GM19328 (cell line): ENCODE measurements around the gene SLC29A3.
"Not testable (repeated sequence)": the region's sequence is repeated elsewhere in the genome, so short reads cannot be mapped to it uniquely, and the experiment has no call there.

ENCODE experiments used
- ATAC-seq: cut with Tn5 transposase; IDR thresholded peaks from one replicate; pipeline ENCODE4 v1.9.1; 2021; ENCODE audit warnings: mild to moderate bottlenecking, moderate library complexity; ENCODE audit not compliant: unreplicated experiment

SLC29A3 gene

DNA sequence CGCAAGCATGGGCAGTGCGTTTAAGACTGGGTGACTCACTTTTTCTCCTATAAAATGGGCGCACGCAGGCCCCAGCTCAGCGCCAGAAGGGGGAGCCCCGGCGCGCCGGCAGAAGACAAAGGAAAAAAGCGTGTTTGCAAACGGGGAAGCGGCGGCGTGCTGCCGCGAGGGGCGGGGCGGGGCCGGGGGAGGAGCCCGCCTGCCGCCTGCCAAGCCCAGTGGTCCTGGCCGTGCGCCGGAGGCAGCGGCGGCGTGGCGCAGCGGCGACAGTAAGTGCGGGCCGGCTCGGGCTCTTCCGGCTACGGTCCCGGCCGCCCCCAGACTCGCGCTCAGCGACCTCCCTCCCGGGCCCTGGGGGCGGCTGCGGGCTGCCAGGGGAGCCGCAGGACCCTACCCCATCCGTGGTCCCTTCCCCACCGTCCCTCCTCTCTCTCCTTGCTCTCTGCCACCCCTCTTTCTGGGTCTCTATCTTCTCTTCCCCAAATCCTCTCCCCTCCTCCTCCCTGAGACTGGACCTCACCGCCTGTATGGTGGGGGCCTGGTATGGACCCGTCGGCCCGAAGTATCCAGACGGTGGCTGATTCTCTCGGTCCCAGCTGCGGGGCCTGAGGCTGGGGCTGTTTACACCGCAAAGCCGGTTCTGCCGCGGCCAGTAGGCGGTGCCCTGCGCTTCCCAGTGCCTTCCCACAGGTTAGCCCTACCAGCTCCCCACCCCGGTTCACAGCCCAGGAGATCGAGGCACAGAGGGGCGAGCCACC, at the start of gene SLC29A3:
Gene SLC29A3 (plus strand): TSS at position 218 of the 758 bp plus-strand sequence. CDS start 51 bp downstream, at position 269.
- peak; percentile 74 for ATAC-seq

DNA sequence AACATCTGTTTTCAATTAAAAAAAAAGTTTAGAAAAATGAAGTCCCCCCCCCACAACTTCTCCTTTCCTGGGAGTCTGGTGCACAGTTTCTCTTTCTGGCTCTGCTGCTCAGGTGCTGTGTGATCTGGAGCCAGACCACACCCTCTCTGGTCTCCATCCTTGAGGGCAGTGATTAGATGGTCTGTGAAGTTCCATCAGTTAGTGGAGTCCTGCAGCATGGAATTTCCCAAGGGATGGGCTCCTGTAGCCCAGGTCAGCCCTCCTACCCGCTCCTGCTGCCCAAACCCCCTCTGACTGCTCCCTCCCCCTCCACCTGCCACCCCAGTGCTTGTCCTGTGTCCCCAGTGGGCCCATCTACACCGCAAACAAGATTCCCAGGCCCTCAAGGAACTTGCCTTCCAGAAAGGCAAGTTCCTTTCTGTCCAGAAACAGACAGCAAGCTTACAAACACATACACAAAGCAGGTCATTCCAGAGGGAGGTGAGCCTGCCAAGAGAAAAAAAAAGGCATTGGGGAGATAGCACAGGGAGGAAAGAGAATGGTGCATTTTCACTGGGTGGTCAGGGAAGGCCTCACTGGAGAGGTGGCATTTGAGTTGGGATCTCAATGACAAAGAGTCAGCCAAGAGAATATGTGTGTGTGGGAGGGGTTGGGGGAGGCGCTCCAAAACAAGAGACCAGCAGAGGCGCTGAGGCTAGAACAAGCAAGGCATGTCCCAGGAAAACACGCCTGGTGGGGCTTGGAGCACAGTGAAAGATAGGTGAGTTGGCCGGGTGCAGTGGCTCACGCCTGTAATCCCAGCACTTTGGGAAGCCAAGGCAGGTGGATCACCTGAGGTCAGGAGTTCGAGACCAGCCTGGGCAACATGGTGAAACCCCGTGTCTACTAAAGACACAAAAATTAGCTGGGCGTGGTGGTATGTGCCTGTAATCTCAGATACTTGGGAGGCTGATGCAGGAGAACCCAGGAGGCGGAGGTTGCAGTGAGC, 49.5 kb upstream of the SLC29A3 start:
- ATAC-seq: no peak

DNA sequence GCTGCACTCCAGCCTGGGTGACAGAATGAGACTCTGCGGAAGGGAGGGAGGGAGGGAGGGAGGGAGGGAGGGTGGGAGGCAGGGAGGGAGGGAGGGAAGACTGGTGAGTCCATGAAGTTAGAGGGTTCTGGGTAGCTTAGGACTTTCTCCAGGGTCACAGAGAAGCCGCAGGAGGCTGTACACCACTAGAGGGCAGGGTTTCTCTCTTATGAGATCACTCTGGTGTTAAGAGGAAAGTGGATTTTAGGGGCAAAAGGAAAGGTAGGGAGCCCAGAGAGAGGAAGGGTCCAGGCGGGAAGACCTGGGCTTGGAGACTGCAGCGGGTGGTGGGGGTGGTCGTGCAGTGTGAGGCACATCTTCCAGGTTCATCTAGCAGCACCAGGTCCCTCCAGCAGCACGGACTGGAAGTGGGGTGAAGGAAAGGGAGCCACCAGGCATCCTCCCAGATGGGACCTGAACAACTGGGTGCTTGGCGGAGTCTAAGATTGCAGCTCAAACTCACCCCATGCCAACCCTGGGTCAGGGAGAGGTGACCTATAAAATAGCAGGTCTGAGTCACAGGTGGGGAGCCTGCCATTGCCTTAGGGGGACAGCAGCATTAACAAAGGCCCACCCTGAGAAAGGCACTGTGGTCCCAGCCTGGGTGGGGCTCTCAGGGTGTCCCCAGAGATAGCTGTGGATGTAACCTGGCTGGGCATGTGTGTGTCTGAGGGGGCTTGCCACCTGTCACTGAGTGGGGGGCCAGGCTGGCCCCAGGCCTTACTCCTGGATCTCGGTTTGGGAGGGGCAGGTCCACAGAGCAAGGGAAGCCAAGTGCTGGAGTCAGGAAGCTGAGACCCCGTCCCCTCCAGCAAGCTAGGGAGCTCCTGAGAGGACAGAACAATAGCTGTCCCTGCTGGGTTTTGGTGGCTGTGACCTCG, 48.5 kb upstream of the SLC29A3 start:
- ATAC-seq: no peak

DNA sequence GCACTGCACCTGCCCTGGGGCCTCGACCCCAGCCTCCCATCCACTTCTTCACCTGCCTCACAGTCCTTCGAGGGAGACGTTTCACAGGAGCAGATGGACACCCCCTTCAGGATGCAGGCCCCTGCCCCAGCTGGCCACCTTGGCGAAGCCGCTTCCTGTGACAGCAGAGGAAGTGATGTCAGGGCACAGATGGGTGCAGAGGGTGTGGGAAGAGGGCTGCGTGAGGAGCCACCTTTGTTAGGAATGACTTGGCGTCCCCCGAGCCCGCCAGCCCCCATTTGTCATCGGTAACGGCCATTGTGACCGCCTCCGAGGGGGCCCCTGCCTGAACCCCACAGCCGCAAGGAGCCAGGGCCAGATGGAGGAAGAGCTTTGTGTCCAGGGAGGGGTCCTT, 47.4 kb upstream of the SLC29A3 start:
- ATAC-seq: no peak

DNA sequence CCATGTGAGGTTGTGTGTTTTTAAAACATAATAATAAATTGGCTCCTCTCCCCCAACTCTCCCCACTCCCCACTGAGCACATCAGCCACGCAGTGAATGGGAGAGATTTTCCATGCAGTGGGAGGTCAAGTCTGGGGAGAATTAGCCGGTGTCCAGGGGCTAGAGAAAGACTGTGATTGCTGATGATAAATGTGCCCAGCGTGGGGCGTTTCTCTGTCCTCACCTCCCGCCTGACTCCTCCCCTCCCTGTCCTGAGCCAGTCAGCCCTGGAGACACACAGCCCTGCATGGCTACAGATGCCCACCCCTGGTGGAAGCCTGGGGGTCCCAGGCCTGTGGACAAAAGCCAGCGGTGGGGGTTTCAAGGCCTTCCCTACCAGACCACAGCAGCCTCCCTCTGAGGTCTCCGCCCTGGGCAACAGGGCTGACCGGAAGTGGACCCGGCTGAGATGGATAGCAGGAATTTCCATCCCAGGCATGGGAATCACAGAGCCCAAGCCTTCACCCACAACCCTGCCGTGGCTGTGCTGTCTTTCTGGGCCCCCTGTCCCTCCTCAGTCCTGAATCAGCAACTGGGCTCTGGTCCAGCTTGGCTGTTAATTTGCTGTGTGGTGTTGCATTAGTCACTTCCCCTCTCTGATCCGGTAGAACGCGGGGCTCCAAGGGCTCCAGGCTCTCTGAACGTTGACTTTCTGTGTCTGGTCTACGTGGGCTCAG, 46.8 kb upstream of the SLC29A3 start:
- no peak for ATAC-seq

DNA sequence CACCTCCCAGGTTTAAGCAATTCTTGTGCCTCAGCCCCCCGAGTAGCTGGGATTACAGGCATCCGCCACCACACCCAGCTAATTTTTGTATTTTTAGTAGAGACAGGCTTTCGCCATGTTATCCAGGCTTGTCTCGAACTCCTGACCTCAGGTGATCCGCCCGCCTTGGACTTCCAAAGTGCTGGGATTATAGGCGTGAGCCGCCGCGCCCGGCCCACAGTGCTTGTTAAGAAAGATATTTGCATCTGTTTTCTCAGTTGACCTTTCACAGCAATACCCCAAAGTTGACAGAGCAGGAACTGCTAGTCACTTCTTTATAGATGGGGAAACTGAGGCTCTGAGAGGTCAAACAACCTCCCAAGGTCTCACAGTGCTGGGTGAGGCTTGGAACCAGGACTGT, 46.1 kb upstream of the SLC29A3 start:
- ATAC-seq: not testable (repeated sequence)

DNA sequence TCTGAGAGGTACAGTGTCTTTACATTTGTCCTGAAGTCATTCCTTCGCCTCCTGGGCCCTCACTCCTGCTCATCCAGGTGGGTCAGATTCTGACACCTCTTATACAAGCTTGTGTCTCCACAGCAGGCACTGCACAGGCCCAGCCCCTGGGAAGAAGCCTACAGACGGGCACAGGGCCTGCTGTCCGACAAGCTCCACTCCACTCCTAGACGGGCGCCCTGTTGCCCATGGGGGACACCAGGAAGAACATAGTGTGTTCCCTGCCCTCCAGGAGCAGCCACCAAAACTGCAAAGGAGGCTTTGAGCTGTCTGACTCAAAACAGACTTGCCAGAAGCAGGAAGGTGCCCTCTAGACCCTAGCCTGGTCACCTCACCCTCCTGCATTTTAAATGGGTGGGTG, 45.6 kb upstream of the SLC29A3 start:
- ATAC-seq: no peak

DNA sequence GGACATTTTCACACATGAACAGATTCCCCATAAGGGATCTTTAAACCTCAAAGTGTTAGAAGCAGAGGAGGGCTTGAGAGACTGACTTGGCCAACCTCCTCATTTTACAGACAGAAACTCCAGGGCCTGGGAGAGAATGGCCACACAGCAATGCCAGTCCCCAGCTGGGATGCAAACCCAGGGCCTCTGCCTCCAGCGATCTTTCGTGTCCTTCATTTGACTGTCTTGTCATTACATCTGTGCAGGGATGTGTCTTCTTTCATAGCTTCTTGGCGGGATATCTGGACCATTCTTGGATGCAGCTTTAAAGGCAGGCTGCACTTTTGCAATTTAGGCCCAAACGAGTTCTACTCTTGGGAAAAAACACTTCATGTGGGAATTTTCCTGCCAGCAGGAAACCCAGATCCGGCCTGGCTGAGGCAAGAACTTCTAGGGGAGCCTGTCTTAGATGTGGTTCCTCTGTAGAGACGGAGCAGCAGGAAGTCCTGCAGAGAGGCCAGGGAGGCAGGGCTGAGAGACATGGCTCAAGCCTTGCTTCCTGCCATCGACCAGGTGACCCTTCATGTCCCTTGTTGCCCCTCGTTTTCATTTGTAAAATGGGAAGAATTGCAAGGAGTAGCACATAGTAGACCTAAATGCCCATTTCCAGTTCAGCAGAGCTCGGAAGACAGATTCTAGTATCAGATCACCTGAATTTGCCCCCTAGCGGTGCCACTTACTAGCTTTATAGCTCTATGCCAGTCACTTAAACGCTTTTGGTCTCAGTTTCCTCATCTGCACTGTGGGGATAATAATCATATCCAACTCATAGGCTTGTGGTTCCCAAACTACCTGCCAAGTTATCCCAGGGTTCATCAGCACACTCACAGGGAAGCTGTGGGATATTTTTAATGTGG, 43.9 kb upstream of the SLC29A3 start:
- no peak for ATAC-seq

DNA sequence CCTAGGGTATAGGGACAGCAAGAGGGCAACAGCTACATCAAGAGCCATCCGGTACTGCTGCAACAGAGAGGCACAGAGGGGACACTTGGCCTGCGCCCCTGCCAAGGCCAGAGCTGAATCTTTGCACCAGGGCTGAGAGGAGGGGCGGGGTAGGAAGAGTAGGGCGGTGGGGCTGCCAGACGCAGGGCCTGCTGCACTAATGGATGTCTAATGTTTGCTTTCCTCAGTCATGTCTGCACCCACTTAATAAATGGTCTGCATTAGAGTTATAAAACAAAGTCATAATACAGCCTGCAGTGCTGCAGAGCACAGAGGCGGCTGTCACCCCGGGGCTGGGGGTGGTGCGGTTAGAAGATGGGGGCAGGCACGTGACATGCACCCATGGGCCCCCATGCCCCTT, 42.2 kb upstream of the SLC29A3 start:
- no peak for ATAC-seq

DNA sequence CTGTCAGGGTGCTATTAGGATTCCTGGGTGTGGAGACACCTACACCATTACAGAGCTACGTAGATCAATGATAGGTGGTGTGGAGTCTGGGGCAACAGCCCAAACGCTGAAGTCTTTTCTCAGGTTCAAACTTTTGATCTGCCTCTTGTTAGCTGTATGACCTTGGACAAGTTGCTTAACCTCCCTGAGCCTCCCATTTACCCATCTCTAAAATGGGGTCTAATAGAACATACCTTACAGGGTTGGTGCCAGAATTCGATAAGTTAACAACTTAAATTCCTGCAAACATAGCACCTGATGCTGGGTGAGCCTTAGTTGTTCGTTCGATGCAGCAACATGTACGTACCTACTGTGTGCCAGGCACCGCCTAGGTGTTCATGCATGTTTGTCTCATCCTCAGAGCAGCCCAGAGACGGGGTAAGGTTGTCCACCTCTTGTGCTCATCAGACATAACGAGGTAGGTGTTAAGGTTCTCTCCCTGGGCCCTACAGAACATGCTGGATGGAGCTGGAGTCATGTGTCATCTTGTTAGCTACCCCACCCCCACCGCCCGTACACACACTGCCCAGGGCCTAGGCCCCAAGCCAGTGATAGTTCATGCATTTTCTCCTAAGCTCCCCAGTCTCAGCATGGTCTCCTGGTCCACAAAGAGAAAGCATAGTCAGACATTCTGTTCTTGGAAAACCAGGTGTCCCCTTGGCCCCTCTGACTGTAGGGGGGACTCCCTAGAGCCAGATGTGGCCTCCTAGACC, 41.0 kb upstream of the SLC29A3 start:
- ATAC-seq: no peak

DNA sequence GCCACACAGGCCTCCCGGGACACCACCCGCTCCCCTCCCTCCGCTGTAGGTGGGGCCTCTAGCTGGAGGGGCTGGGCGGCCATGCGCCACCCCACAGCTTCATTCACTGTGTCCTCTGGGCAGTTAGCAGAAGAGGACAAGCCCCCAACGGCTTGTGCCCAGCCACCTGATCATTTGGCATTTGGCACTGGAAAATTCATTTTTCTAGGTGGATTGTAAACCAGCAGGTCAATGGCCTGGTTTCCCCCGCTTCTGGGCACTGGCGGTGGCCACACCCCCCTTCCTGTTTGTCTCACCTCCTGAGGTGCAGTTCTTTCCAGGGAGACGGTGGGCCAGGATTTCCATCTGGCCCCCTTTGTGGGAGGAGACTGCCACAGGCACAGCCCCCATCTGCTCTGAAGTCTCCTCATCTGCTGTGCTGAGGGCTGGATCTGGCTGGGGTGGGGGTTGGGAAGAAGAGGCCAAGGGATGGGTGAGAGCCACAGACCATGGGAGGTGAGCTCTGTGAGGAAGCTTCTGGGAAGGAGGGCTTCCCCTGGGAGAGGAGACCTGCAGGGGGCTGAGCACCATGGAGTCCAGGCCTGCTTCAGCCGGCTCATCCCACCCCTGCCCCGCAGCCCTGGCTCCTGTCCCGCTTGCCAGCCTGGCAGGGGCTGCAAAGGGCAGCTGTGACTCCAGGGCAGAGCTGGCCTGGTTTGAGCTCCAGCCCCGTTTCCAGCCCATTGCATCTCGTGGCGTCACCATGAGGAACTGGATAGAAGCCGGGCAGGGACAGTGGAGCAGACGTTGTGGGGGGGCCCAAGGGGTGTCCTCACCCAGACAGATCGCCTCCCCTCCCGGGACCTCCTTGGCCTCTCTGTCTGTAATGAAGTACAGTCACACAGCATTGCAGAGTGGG, 40.1 kb upstream of the SLC29A3 start:
- no peak for ATAC-seq

DNA sequence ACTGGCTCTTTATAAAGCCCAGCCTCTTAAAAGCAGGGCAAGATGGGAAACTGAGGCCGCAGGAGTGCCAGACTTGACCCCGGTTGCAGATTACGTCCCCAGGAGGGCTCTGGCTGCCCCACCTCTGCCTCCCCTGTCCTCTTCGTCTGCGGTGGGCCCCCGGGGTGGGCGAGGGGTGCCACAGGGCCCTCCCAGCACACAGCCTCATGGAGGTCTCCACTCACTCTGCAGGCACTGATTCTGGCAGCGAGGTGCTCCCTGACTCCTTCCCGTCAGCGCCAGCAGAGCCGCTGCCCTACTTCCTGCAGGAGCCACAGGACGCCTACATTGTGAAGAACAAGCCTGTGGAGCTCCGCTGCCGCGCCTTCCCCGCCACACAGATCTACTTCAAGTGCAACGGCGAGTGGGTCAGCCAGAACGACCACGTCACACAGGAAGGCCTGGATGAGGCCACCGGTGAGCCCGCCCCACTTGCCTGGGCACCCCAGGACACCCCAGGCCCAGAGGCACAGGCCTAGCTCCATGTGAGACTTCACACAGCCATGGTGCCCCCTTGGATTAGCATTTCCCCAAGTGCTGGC, 39.4 kb upstream of the SLC29A3 start:
- no peak for ATAC-seq

DNA sequence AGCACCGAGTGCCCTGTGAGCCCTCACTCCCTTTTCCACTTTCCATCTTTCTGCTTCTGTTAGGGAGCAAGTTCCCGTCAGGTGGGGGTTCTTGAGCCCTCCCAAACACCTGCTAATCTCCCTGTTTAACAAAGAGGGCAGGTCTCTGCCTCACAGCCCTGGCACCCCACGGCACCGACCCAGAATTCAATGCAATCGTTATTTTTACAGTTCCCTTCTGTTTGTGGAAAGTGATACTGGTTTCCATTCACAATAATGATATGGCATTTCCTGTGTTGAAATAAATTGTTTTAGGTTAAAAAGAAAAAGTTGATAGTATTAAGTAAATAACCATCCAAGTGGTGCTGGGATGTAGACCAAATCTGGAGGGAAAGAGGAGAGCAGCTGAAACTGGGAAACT, 38.8 kb upstream of the SLC29A3 start:
- ATAC-seq: no peak

DNA sequence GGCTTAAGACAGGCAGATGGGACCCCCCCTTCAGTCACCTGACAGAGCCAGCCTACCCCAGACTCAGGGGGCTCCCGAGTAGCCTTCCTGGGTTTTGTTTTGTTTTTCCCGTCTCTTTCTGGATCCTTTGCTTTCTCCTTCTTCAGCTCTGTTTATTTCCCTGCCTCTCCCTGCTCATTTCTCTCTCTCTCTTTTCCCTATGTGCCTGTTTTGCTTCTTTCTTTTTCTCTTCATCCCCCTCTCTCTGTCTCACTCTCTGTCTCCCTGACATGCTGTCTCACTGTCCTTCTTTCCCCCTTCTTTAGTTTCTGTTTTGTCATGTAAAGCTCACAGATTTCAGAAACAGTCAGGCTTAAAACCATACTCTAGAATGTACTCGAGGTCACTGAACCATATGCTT, 38.2 kb upstream of the SLC29A3 start:
- no peak for ATAC-seq

DNA sequence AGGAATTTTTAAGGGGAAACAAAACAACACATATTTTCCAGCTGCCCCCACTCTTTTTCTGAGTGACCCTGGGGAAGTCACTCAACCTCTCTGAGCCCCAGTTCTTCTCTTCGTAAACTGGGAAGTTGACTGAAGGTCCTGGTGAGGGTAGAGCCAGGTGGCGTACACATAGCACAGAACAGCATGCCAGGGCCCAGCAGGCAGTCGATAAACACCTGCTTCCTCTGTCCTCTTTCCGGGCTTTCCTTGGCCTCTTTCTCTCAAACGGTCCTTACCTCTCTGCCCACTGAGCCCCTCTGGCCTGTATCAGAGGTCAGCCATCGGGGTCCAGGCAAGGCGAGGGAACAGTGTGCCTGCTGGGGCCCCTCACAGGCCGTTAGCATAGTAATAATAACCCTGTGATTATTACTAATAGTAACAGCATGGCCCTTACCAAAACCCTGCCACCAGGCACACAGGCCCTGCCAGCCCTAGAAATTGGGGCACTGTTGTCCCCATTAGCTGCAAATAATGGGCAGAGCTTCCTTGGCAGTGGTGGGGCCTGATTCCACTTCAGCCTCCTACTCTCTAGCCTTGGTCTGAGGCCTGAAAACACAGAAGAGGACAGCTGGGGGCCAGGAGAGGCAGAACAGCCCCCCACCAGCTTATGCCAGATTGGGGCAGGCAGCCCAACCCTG, 37.3 kb upstream of the SLC29A3 start:
- no peak for ATAC-seq

DNA sequence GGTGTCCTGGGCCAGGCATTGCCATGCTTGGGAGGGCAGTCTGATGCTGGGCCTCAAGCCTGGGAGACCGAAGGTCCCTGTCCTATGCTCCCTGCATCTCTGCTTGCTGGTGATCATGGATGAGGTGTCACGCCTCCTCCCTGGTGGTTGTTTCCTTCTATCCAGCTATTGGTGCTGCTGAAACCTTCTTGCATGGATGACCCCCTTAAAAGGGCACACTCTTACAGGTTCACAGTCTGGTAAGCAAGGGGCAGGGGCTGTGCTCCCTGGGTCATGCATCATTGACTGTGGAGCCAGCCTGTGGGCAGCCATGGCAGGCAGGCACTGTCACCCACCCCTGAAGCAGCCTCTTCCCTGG, 36.8 kb upstream of the SLC29A3 start:
- ATAC-seq: no peak

DNA sequence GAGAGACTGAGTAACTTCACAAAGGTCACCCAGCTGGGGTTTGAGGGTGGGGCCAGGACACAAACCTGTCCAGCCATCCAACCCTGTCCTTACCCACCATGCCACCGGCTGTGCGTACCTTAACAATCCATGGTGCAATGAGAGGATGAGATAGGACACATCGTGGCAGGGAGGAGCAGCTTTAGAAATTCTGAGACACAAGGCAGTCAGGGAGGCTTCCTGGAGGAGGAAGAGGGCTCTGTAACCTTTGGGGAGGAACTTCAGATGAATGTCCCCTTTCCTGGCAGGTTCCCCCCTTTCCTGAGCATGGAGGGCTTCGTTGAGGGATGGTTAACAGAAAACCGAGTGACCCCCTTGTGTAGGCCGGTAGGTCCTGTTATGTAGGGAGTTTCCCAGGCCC, 35.6 kb upstream of the SLC29A3 start:
- ATAC-seq: no peak
